ENCODE data around the gene ZNF669.
"Not testable (repeated sequence)": the region's sequence is repeated elsewhere in the genome, so short reads cannot be mapped to it uniquely, and the experiment has no call there.

Gene ZNF669

GRCh38 chr1:247103859-247104591 lies at the start of gene ZNF669:
Gene ZNF669, minus strand, starts transcription at chr1:247104356. Its CDS starts 157 bp downstream, at chr1:247104199.
- CTCF ChIA-PET, result interaction anchor here (1.5 kb wide), 1 partner anchor 16 kb away, joined by 4 read pairs; no protein-coding TSS in a partner anchor
- TF ChIP-seq, protein P1, sequence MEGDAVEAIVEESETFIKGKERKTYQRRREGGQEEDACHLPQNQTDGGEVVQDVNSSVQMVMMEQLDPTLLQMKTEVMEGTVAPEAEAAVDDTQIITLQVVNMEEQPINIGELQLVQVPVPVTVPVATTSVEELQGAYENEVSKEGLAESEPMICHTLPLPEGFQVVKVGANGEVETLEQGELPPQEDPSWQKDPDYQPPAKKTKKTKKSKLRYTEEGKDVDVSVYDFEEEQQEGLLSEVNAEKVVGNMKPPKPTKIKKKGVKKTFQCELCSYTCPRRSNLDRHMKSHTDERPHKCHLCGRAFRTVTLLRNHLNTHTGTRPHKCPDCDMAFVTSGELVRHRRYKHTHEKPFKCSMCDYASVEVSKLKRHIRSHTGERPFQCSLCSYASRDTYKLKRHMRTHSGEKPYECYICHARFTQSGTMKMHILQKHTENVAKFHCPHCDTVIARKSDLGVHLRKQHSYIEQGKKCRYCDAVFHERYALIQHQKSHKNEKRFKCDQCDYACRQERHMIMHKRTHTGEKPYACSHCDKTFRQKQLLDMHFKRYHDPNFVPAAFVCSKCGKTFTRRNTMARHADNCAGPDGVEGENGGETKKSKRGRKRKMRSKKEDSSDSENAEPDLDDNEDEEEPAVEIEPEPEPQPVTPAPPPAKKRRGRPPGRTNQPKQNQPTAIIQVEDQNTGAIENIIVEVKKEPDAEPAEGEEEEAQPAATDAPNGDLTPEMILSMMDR (IDR thresholded peaks at IDR 0.05; ENCODE audit: control extremely low read depth, extremely low read depth, low read depth, missing control alignments), result no peak
- POLR2A ChIA-PET, result interaction anchor here (0.7 kb wide), 1 partner anchor 286 kb away, joined by 8 read pairs; no protein-coding TSS in a partner anchor
- DNase-seq (ENCODE audit: extremely low spot score), result peak; percentile 95

DNA sequence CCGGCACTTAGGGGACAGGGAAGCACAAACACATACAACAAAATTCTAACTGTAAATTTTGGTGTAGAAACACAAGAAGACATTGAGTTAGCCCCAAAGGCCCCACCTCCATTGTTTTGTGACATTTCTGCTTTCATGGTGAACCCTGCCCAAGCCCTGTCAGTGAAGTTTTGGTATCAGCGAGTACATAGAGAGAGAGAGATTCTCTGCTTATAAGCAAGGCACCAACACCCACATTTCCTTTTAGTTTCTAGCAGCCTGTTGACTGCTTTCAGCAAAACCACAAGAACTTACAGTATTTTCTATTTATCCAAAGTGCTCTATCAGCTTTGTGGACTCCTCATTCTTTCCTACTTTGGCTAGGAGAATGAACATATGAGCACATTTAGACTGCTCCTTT lies 43.6 kb upstream of the ZNF669 start:
- POLR2A ChIA-PET, result no interaction called here
- TF ChIP-seq, protein P1 (IDR thresholded peaks at IDR 0.05; ENCODE audit: control extremely low read depth, extremely low read depth, low read depth, missing control alignments), result no peak
- CTCF ChIA-PET, result no interaction called here
- DNase-seq (ENCODE audit: extremely low spot score), result no peak

DNA sequence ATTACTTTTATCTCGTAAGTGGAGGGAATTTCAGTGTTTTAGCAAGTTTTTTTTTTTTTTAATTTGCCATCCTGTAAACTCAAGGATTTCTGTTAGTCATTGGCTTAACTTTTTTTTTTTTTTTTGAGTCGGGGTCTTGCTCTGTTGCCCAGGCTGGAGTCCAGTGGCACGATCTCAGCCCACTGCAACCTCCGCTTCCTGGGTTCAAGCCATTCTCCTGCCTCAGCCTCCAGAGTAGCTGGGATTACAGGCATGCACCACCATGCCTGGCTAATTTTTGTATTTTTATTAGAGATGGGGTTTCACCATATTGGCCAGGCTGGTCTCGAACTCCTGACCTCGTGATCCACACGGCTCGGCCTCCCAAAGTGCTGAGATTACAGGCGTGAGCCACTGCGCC lies 43.0 kb upstream of the ZNF669 start:
- DNase-seq (ENCODE audit: extremely low spot score); POLR2A ChIA-PET: not testable (repeated sequence)
- CTCF ChIA-PET, result interaction anchor here (1.1 kb wide), 1 partner anchor 121 kb away, joined by 3 read pairs; no protein-coding TSS in a partner anchor

DNA sequence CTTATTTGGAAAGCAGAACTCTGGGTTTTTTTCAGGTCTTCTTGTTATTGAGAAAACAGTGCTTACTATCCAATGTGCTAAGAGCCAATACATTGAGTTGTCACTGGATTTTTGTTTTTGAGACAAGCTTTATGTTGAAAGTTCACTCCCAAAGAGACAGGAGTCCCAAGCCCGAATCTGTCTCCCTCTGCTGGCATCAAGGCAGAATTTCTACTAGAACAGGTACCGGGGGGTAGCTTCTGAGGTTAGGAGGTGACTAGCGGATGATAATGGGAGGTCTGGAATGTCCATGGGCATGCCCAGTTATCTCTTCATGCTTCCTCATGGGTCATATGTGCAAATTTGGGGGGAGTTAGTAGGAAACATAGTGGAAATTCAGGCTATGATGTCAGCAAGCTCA lies 42.5 kb upstream of the ZNF669 start:
- ChIA-PET CTCF (interaction anchor here (0.9 to 1.3 kb wide), 4 partner anchors 12 to 120 kb away, joined by 3 read pairs; no protein-coding TSS in a partner anchor), POLR2A (no interaction called here)
- TF ChIP-seq, protein P1 (IDR thresholded peaks at IDR 0.05; ENCODE audit: control extremely low read depth, extremely low read depth, low read depth, missing control alignments), result no peak
- no peak for DNase-seq (ENCODE audit: extremely low spot score)

DNA sequence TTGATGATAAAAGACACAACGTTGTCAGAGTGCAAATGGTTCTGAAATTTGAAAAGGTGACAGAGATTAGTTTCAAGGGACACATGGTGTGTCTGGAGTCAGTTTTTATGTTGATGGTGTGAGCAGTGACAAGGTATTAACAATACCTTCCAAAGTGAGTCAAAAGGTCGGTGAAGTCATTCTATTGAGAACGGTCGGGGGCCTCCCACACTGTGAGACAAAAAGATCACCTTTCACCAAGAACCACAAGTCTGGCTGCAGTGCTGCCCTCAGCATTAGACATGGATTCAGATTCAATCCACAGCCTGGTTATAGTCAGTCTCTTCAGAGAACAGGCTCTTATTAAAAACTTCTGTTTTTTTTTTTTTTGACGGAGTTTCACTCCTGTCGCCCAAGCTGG lies 41.1 kb upstream of the ZNF669 start:
- POLR2A ChIA-PET, result no interaction called here
- DNase-seq (ENCODE audit: extremely low spot score), result no peak
- CTCF ChIA-PET, result interaction anchor here (1.2 to 1.3 kb wide), 2 partner anchors 15 to 18 kb away, joined by 3 read pairs; no protein-coding TSS in a partner anchor
- TF ChIP-seq, protein P1 (IDR thresholded peaks at IDR 0.05; ENCODE audit: control extremely low read depth, extremely low read depth, low read depth, missing control alignments), result no peak

DNA sequence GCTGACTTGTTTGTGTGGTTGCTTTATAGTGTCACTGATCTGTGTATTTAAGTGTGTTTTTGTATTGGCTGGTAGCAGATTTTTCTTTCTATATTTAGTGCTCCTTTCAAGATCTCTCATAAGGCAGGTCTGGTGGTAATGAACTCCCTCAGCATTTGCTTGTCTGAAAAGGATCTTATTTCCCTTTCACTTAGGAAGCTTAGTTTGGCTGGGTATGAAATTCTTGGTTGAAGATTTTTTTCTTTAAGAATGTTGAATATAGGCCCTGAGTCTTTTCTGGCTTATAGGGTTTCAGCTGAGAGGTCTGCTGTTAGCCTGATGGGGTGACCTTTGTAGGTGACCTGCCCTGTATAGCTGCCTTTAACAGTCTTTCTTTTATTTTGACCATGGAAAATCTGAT lies 35.4 kb upstream of the ZNF669 start:
- POLR2A ChIA-PET; CTCF ChIA-PET; DNase-seq (ENCODE audit: extremely low spot score): not testable (repeated sequence)

DNA sequence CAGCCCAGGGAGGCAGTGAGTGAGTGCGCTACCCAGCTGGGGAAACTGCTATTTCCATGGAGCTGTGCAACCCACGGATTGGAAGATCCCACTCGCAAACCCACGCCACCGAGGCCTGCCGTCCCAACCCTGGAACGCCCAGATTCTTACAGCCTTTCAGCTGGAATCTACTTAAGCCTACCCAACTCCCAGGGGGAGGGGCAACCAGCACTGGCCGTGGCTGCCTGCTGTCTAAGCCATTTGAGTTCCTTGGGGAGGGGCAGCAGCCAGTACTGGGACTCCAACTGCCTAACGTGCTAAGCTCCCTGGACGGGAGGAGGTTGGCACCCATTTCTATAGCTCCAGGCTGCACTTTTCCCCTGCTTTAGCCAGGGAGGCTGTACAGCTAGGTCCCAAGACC lies 27.1 kb upstream of the ZNF669 start:
- DNase-seq (ENCODE audit: extremely low spot score), result no peak
- ChIA-PET POLR2A (no interaction called here), CTCF (no interaction called here)
- TF ChIP-seq, protein P1 (IDR thresholded peaks at IDR 0.05; ENCODE audit: control extremely low read depth, extremely low read depth, low read depth, missing control alignments), result no peak

- DNase-seq (ENCODE audit: extremely low spot score); CTCF ChIA-PET; POLR2A ChIA-PET: not testable (repeated sequence)
Measured at GRCh38 chr1:247127519-247128282, 23.5 kb upstream of the ZNF669 start.

DNA sequence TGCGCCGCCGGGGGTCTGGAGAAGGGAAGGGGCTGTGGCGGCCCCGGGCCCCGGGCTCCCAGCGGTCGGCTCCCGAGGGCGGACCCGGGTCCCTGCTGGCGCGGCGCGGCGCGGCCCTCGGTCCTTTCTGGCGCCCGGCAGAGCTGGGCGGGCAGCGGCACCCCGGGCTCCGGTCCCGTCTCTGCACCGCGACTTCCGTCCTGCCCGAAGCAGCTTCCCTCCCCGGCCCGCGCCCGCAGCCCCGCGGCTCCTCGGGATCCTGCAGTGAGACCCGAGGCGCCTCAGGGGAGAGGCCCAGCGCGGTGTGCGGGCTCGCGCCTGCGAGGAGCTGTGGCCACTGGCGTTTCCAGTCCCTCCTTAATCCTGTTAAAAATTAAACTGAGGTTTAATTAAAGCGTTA lies 22.4 kb upstream of the ZNF669 start:
- DNase-seq (ENCODE audit: extremely low spot score); POLR2A ChIA-PET; CTCF ChIA-PET: not testable (repeated sequence)

- DNase-seq (ENCODE audit: extremely low spot score); CTCF ChIA-PET; POLR2A ChIA-PET: not testable (repeated sequence)
Measured at GRCh38 chr1:247126166-247126565, 22.0 kb upstream of the ZNF669 start.
